ENCODE measurements around the gene LDLRAD2. TPM values are rescaled to one million over a fixed set of nuclear protein-coding genes. Genes with fewer than 3 reads are reported as not detected.

Gene LDLRAD2
- total and polyA plus RNA-seq, 9 of the 15 experiments (the other 6 are each of a cell fraction or from before 2014, with no cell fraction given), result 0.45 to 0.48 TPM; not detected in 7

GRCh38 chr1:21782868-21783678, 29.0 kb upstream of the LDLRAD2 start, which contains the start of gene USP48 (continued):
- no peak for TF ChIP-seq ZNF277 (CRISPR knock-in tag; IDR thresholded peaks at IDR 0.05; ENCODE audit: borderline replicate concordance)
- TF ChIP-seq ARID3B (CRISPR knock-in tag; IDR thresholded peaks at IDR 0.05; ENCODE audit: borderline replicate concordance), result no peak
- TF ChIP-seq YY1 (IDR thresholded peaks at IDR 0.05; ENCODE audit: borderline replicate concordance in 1 of 3, control insufficient read depth in 1 of 3, extremely low read depth in 1 of 3, insufficient read depth in 3 of 3, insufficient read length in 1 of 3, insufficient replicate concordance in 2 of 3, low read depth in 1 of 3, low read length in 2 of 3), result peak in 1 of 3 experiments; percentile 78
- no peak for TF ChIP-seq ESRRB (CRISPR knock-in tag; IDR thresholded peaks at IDR 0.05; ENCODE audit: borderline replicate concordance)
- TF ChIP-seq U2AF1 (optimal IDR thresholded peaks at IDR 0.05; ENCODE audit: low read depth, low read length), result peak; percentile 98
- peak; percentile 72 for TF ChIP-seq ASH1L (IDR thresholded peaks at IDR 0.05; ENCODE audit: borderline replicate concordance, low read depth, partially characterized antibody)
- no peak for TF ChIP-seq BRF1 (IDR thresholded peaks at IDR 0.05; ENCODE audit: borderline replicate concordance, extremely low read depth, insufficient read length)
- peak; percentile 88; the same call in 1 of the 2 replicates for TF ChIP-seq JUN (IDR thresholded peaks at IDR 0.05; ENCODE audit: borderline replicate concordance, low read depth, low read length)
- peak; percentile 87 for TF ChIP-seq JUN (CRISPR knock-in tag; IDR thresholded peaks at IDR 0.05; ENCODE audit: borderline replicate concordance)
- TF ChIP-seq ZNF75A (CRISPR knock-in tag; IDR thresholded peaks at IDR 0.05), result peak; percentile 9; the same call in 1 of the 2 replicates

Measured in K562 (cell line).